Thoracic aorta (tissue), 2 donors: ENCODE results near the gene HSD17B12. TPM values are rescaled to one million over a fixed set of nuclear protein-coding genes. Genes with fewer than 3 reads are reported as not detected.

Source experiments
- ATAC-seq: fragments of 150-250 bp; one replicate; pipeline ENCODE4 v1.8.0; 2017; ENCODE audit warnings: low read depth; ENCODE audit not compliant: insufficient number of reproducible peaks, low FRiP score
- DNase-seq: peaks from one replicate; pipeline ENCODE4 v3.0.0-alpha.2; 2020; ENCODE audit warnings: low spot score
- H3K27ac ChIP-seq, 2 donors: fragments of 200-600 bp; sonication (generic); 1 replicate in 1 of 2; 2 replicates in 1 of 2; pipeline ENCODE4 v1.5.1; 2016; ENCODE audit warnings: mild to moderate bottlenecking in 2 of 2, moderate library complexity in 2 of 2
- H3K27me3 ChIP-seq: fragments of 200-600 bp; sonication (generic); replicated peaks from 2 replicates; pipeline ENCODE4 v1.6.0; 2016; ENCODE audit warnings: mild to moderate bottlenecking; ENCODE audit not compliant: insufficient read depth
- H3K36me3 ChIP-seq: fragments of 200-600 bp; sonication (generic); one replicate; pipeline ENCODE4 v1.5.1; 2016
- H3K4me1 ChIP-seq, 2 donors: fragments of 200-600 bp; sonication (generic); 1 replicate in 1 of 2; 2 replicates in 1 of 2; pipeline versions ENCODE4 v1.5.1 to v1.6.0; 2016; ENCODE audit warnings: low read depth in 2 of 2, mild to moderate bottlenecking in 1 of 2; ENCODE audit not compliant: control insufficient read depth in 1 of 2
- H3K4me3 ChIP-seq: fragments of 200-600 bp; sonication (generic); 2 replicates; pipeline ENCODE4 v1.5.1; 2016; ENCODE audit warnings: mild to moderate bottlenecking
- H3K9me3 ChIP-seq: fragments of 200-600 bp; sonication (generic); 2 replicates; pipeline ENCODE4 v1.5.1; 2016
- CTCF ChIP-seq: fragments of 200-600 bp; sonication (generic); IDR thresholded peaks from one replicate; pipeline ENCODE4 v1.5.1; 2019; ENCODE audit warnings: antibody characterized with exemption
- total RNA-seq, 2 donors: library from RNA; depleted of rRNA; stranded (reverse); fragments of >200 nt; gene quantifications; one replicate each; pipeline versions ENCODE4 v1.1.0 to v1.2.3, GENCODE V29; 2016

HSD17B12 gene
- total RNA-seq, 2 donors from 2014 or later: 91.7 to 97.4 TPM

GRCh38 chr11:43693069-43693468 lies 12.5 kb downstream of the HSD17B12 start:
- no peak for TF ChIP-seq CTCF
- H3K36me3 ChIP-seq: no peaks in the 10 kb centered on the region
- H3K27ac ChIP-seq: no peak overlapping the region
- H3K9me3 ChIP-seq: no peaks in the 10 kb centered on the region
- peaks cover under 1 to 9% of the 10 kb centered on the region in 2 donors for H3K4me1 ChIP-seq
- ATAC-seq (no peak), DNase-seq (no peak)
- H3K27me3 ChIP-seq: no peaks in the 10 kb centered on the region
- no peak overlapping the region for H3K4me3 ChIP-seq

- no peak overlapping the region for H3K4me3 ChIP-seq
- no peaks in the 10 kb centered on the region for H3K36me3 ChIP-seq
- H3K9me3 ChIP-seq: no peaks in the 10 kb centered on the region
- no peak for TF ChIP-seq CTCF
- H3K27ac ChIP-seq: no peak overlapping the region
- DNase-seq: no peak
- H3K4me1 ChIP-seq: peaks cover 0 to 2% of the 10 kb centered on the region in 2 donors
- no peaks in the 10 kb centered on the region for H3K27me3 ChIP-seq
- ATAC-seq: no peak
Measured at GRCh38 chr11:43693731-43694130, 13.2 kb downstream of the HSD17B12 start.

GRCh38 chr11:43694477-43694876 lies 13.9 kb downstream of the HSD17B12 start:
- Histone ChIP-seq H3K4me1 (no peaks in the 10 kb centered on the region), H3K4me3 (no peak overlapping the region), H3K27me3 (no peaks in the 10 kb centered on the region), H3K36me3 (no peaks in the 10 kb centered on the region), H3K9me3 (no peaks in the 10 kb centered on the region), H3K27ac (no peak overlapping the region)
- no peak for DNase-seq
- no peak for ATAC-seq
- no peak for TF ChIP-seq CTCF

GRCh38 chr11:43697679-43698078 lies 17.1 kb downstream of the HSD17B12 start:
- Histone ChIP-seq H3K4me3 (no peak overlapping the region), H3K4me1 (no peaks in the 10 kb centered on the region), H3K27ac (no peak overlapping the region), H3K27me3 (no peaks in the 10 kb centered on the region), H3K9me3 (peaks cover 3% of the 10 kb centered on the region), H3K36me3 (no peaks in the 10 kb centered on the region)
- no peak for DNase-seq
- no peak for ATAC-seq
- TF ChIP-seq CTCF: no peak

GRCh38 chr11:43699870-43700269 lies 19.3 kb downstream of the HSD17B12 start:
- TF ChIP-seq CTCF: no peak
- H3K4me3 ChIP-seq: no peak overlapping the region
- ATAC-seq: no peak

More at GRCh38 chr11:43699870-43700269, 19.3 kb downstream of the HSD17B12 start:
- H3K9me3 ChIP-seq: peaks cover 3% of the 10 kb centered on the region
- H3K36me3 ChIP-seq: no peaks in the 10 kb centered on the region
- DNase-seq: no peak
- no peaks in the 10 kb centered on the region for H3K27me3 ChIP-seq
- no peak overlapping the region for H3K27ac ChIP-seq
- no peaks in the 10 kb centered on the region for H3K4me1 ChIP-seq
